Measurements from ENCODE around the gene KREMEN1. TPM values are rescaled to one million over a fixed set of nuclear protein-coding genes. Genes with fewer than 3 reads are reported as not detected.
A peak's percentile ranks its signal among the peaks of the same experiment; 100 is the strongest.

KREMEN1 gene
- total and polyA plus RNA-seq, 2 of the 4 experiments (the other 2 are of a cell fraction) = 2.9 to 4.6 TPM

DNA sequence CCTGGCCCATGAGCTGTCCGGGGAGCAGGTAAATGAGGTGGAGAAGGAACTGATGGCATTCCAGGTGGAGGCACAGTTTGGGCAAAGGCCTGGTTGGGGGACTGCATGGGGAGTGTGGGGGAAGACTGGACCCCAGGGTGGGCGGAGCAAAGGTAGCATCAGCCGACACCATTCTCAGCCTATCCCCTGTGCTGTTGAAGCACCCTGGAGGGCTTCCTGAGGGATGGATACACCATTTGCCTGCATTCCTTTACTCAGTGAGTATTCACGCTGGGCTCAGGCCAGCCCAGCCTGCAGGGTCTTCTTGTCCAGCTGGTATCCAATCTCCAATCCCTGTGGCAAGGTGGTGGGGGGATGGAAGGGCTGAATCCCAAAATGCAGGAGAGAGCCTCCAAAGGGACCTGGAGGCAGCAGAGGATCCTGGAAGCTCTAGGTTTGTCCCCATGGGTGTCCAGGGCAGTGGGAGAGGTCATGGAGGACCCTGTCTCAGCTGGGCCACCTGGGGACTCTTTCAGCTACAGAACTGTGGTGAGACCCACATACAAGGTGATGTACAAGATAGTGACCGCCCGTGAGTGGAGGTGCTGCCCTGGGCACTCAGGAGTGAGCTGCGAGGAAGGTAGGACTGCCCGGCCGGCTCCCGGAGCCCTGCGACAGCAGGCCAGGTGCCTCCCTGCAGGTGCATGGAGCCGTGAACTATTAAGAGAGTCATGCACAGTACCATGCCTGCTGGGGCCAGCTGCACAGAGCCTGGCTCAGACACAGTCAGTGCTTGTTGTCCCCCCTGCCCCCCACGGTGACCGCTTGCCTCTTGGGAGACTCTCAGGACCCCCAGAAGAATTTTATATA, 142.4 kb downstream of the KREMEN1 start:
- ChIA-PET CTCF (no interaction called here), POLR2A (ENCODE audit: unreplicated experiment) (no interaction called here)
- ATAC-seq (ENCODE audit: low read depth) (no peak), DNase-seq (no peak)
- no peak overlapping the region for H2BK20ac ChIP-seq (ENCODE audit: low read depth, low read length)
- dilution Hi-C loops (cut with HindIII; ENCODE audit: low sequenced_read_pairs, unreplicated experiment) (no loop called here), intact Hi-C loops (cut with micrococcal nuclease) (no loop called here), in situ Hi-C loops (cut with MboI; ENCODE audit: low sequenced_read_pairs) (no loop called here)
- H3K56ac ChIP-seq (ENCODE audit: extremely low read depth, insufficient read depth, low read length) = no peak overlapping the region
- no peak overlapping the region for H3K23ac ChIP-seq (ENCODE audit: low read depth, low read length)
- no peak overlapping the region for H3K4me2 ChIP-seq (ENCODE audit: low read depth, low read length)
- no peak overlapping the region for H3K4me3 ChIP-seq (ENCODE audit: insufficient read depth, low read depth, low read length)
- no peak overlapping the region for H3K14ac ChIP-seq (replicated peaks; ENCODE audit: low read depth, low read length)
- no peak overlapping the region for H2AFZ ChIP-seq (replicated peaks; ENCODE audit: low read length, poor library complexity)
- H2BK120ac ChIP-seq (ENCODE audit: low read depth, low read length) = no peak overlapping the region
- no peaks in the 10 kb centered on the region for H3K9me3 ChIP-seq (ENCODE audit: control insufficient read depth, insufficient read depth, low read length)
- no peak overlapping the region for H3K27ac ChIP-seq (ENCODE audit: insufficient read depth, low read length)
- no peak overlapping the region for H4K5ac ChIP-seq (ENCODE audit: low read depth, low read length)
- H2AK9ac ChIP-seq (replicated peaks; ENCODE audit: low read depth, low read length, poor library complexity) = peak overlapping the region; percentile 14
- no peaks in the 10 kb centered on the region; the same call in 1 of the 2 replicates for H4K20me1 ChIP-seq (ENCODE audit: insufficient read depth, low read length)
- no peak overlapping the region for H4K91ac ChIP-seq (ENCODE audit: insufficient read depth, low read depth, low read length)
- H2BK15ac ChIP-seq (ENCODE audit: low read depth, low read length) = no peak overlapping the region
- H3K9ac ChIP-seq (ENCODE audit: low read depth, low read length) = no peak overlapping the region
- H3K4me1 ChIP-seq (ENCODE audit: control insufficient read depth, insufficient read depth, low read length) = peaks cover 7% of the 10 kb centered on the region
- H2BK5ac ChIP-seq (ENCODE audit: low read depth, low read length, poor library complexity, severe bottlenecking) = no peak overlapping the region
- no peaks in the 10 kb centered on the region for H3K79me1 ChIP-seq (ENCODE audit: low read depth in 1 of 2, low read length in 2 of 2)
- H4K8ac ChIP-seq (ENCODE audit: low read depth in 2 of 2, low read length in 2 of 2) = no peak overlapping the region
- BruUV-seq (replicated peaks) = no TSS peak
- no peaks in the 10 kb centered on the region for H3K9me1 ChIP-seq (ENCODE audit: insufficient read depth, low read length)
- no peak overlapping the region for H3K4ac ChIP-seq (ENCODE audit: low read depth, low read length)
- no peaks in the 10 kb centered on the region for H3K36me3 ChIP-seq (ENCODE audit: control insufficient read depth, insufficient read depth, low read length)
- peaks cover 15% of the 10 kb centered on the region for H3K27me3 ChIP-seq (ENCODE audit: control insufficient read depth, insufficient read depth, low read length)
- H2AK5ac ChIP-seq (ENCODE audit: low read depth, low read length) = no peak overlapping the region
- no peak overlapping the region for H3K18ac ChIP-seq (ENCODE audit: low read depth, low read length)
- WGBS, 2 experiments (ENCODE audit: extremely low coverage in 2 of 2, insufficient read length in 1 of 2) = 76% methylated on average over 5 of the region's 14 CpGs; no CpG with 5 or more reads in 1 of the 2 experiments
- no peak for TF ChIP-seq MXI1 (IDR thresholded peaks at IDR 0.05; ENCODE audit: borderline replicate concordance, low read depth, low read length)
- TF ChIP-seq RFX5 (IDR thresholded peaks at IDR 0.05; ENCODE audit: low read depth, low read length) = no peak
- no peak for TF ChIP-seq NFE2L2 (IDR thresholded peaks at IDR 0.05; ENCODE audit: low read depth, low read length)
- TF ChIP-seq MAZ (IDR thresholded peaks at IDR 0.05; ENCODE audit: borderline replicate concordance, low read depth, low read length) = no peak
- no peak for TF ChIP-seq RAD21 (IDR thresholded peaks at IDR 0.05; ENCODE audit: low read length)
- TF ChIP-seq ELK1 (IDR thresholded peaks at IDR 0.05; ENCODE audit: borderline replicate concordance, low read depth, low read length) = no peak
- no peak for TF ChIP-seq CHD1 (IDR thresholded peaks at IDR 0.05; ENCODE audit: low read depth, low read length)
- TF ChIP-seq CTCF (conservative IDR thresholded peaks at IDR 0.05; ENCODE audit: low read depth, low read length) = no peak
- TF ChIP-seq RCOR1 (IDR thresholded peaks at IDR 0.05; ENCODE audit: insufficient replicate concordance, low read length) = no peak
- TF ChIP-seq SMC3 (IDR thresholded peaks at IDR 0.05; ENCODE audit: low read depth, low read length) = no peak
- no peak for TF ChIP-seq POLR2A (IDR thresholded peaks at IDR 0.05; ENCODE audit: low read depth, low read length)
- no peak for TF ChIP-seq CEBPB (IDR thresholded peaks at IDR 0.05; ENCODE audit: low read depth, low read length)
- TF ChIP-seq BHLHE40 (IDR thresholded peaks at IDR 0.05; ENCODE audit: low read depth, low read length) = no peak
- TF ChIP-seq USF2 (IDR thresholded peaks at IDR 0.05; ENCODE audit: low read depth, low read length) = no peak
- no peak for TF ChIP-seq MAFK (IDR thresholded peaks at IDR 0.05; ENCODE audit: low read depth, low read length)
